T-cell (primary cell): Measurements from ENCODE around the gene SPPL3. TPM values are rescaled to one million over a fixed set of nuclear protein-coding genes. Genes with fewer than 3 reads are reported as not detected.
"Not testable (repeated sequence)": the region's sequence is repeated elsewhere in the genome, so short reads cannot be mapped to it uniquely, and the experiment has no call there.

Experiments used
- ATAC-seq, 4 experiments: fragments of 200-7000 bp in 3 of 4; fragments of 150-1000 bp in 1 of 4; cut with Tn5 transposase; replicated peaks in 1 of 4; 1 replicate in 3 of 4; 2 replicates in 1 of 4; pipeline ENCODE4 v1.10.0; 2021; ENCODE audit warnings: moderate library complexity in 3 of 4, mild to moderate bottlenecking in 2 of 4, moderate number of reproducible peaks in 1 of 4
- CTCF ChIA-PET, 2 donors: fragments of 300-600 bp; sonication (Branson Sonifier 250); formaldehyde crosslinking; loops; one replicate each; lab custom pipeline; 2022; ENCODE audit warnings: antibody characterized with exemption in 2 of 2; lab: Charles Lee
- POLR2A ChIA-PET, 2 donors: fragments of 300-600 bp; sonication (Branson Sonifier 250); formaldehyde crosslinking; loops; one replicate each; lab custom pipeline; 2022; ENCODE audit warnings: antibody characterized with exemption in 2 of 2; lab: Charles Lee
- DNase-seq, 35 experiments: peaks; one replicate each; pipeline versions ENCODE4 v3.0.0 to v3.0.0-alpha.2; 2013 to 2023
- H3K27ac ChIP-seq: one replicate; pipeline ENCODE4 v1.5.1; 2013; ENCODE audit warnings: low read length
- H3K27me3 ChIP-seq, 2 experiments: replicated peaks in 1 of 2; 1 replicate in 1 of 2; 2 replicates in 1 of 2; pipeline versions ENCODE4 v1.6.1 to v1.7.0; 2013; ENCODE audit warnings: low read length in 1 of 2, mixed read lengths in 1 of 2; ENCODE audit not compliant: control insufficient read depth in 2 of 2, insufficient read depth in 2 of 2; ENCODE audit errors: extremely low read depth in 1 of 2
- H3K36me3 ChIP-seq, 2 donors: 1 replicate in 1 of 2; 2 replicates in 1 of 2; pipeline versions ENCODE4 v1.6.1 to v1.7.0; 2013; ENCODE audit warnings: low read length in 1 of 2; ENCODE audit not compliant: control insufficient read depth in 2 of 2, insufficient read depth in 1 of 2; ENCODE audit errors: extremely low read depth in 1 of 2
- H3K4me1 ChIP-seq, 2 experiments: 1 replicate in 1 of 2; 2 replicates in 1 of 2; pipeline versions ENCODE4 v1.6.1 to v1.7.0; 2013; ENCODE audit warnings: low read length in 2 of 2, mixed read lengths in 1 of 2; ENCODE audit not compliant: insufficient read depth in 2 of 2, control insufficient read depth in 1 of 2; ENCODE audit errors: extremely low read depth in 1 of 2
- H3K4me3 ChIP-seq, 2 donors: 1 replicate in 1 of 2; 2 replicates in 1 of 2; pipeline versions ENCODE4 v1.5.1 to v1.7.0; 2013; ENCODE audit warnings: mild to moderate bottlenecking in 2 of 2, low read length in 1 of 2, moderate library complexity in 1 of 2; ENCODE audit not compliant: control insufficient read depth in 1 of 2; ENCODE audit errors: extremely low read depth in 1 of 2
- H3K9me3 ChIP-seq: 2 replicates; pipeline ENCODE4 v1.7.0; 2013
- H3K27ac Mint-ChIP-seq, 2 donors: one replicate each; pipeline ENCODE4 v1.8.0; 2020 to 2021; ENCODE audit warnings: mild to moderate bottlenecking in 2 of 2, mixed read lengths in 2 of 2
- H3K27me3 Mint-ChIP-seq, 2 donors: one replicate each; pipeline ENCODE4 v1.8.0; 2021 to 2022; ENCODE audit warnings: mixed read lengths in 2 of 2
- H3K36me3 Mint-ChIP-seq: one replicate; pipeline ENCODE4 v1.8.0; 2021; ENCODE audit warnings: mixed read lengths
- H3K4me1 Mint-ChIP-seq, 3 donors: one replicate each; pipeline ENCODE4 v1.8.0; 2020 to 2022; ENCODE audit warnings: mixed read lengths in 3 of 3, mild to moderate bottlenecking in 1 of 3
- H3K4me3 Mint-ChIP-seq, 3 donors: one replicate each; pipeline ENCODE4 v1.8.0; 2020 to 2022; ENCODE audit warnings: mild to moderate bottlenecking in 3 of 3, mixed read lengths in 3 of 3, moderate library complexity in 3 of 3
- H3K9me3 Mint-ChIP-seq, 3 donors: one replicate each; pipeline ENCODE4 v1.8.0; 2020 to 2022; ENCODE audit warnings: mixed read lengths in 3 of 3
- WGBS: methylation state at CpG from one replicate; pipeline ENCODE4 v1.1.5; 2013; ENCODE audit warnings: missing lambda C conversion rate; ENCODE audit not compliant: insufficient coverage; 5-methylcytosine and 5-hydroxymethylcytosine counted together
- total RNA-seq, 35 experiments: library from RNA in 6 of 35; stranded (reverse) in 6 of 35; fragments of 120-200 nt in 1 of 35; gene quantifications; one replicate each; pipeline versions ENCODE4 v1.2.1 to v1.2.4 and lab custom pipeline; 2013 to 2026

Gene SPPL3
- total RNA-seq, 5 donors from 2014 or later (not counting 1 experiment from before 2014, with no cell fraction given): 36.5 to 46.6 (median 41.8) TPM

DNA sequence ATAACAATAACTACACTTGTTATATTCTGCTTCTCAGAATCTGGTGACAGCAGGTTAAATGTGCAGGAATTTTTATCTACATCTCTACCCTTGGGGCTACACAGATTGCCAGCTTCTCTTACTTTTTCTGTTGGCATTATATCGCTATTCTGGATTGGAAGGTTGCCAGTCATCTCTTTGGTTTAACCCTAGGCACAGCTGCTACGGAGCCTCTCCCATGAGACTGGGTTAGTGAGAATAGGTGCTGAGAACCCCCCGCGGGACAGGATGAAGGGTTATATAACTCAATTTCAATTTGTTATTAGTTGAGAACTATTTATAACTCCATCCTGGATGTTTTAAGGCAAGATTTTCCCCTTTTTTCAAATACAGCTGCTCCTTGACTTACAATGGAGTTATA, 105.5 kb downstream of the SPPL3 start:
- peaks cover 0 to 8% of the 10 kb centered on the region in 2 experiments for H3K4me1 ChIP-seq
- WGBS: no CpG with 5 or more reads among the region's 4 CpGs
- H3K36me3 ChIP-seq: peaks cover 0 to 3% of the 10 kb centered on the region in 2 donors
- Mint-ChIP-seq H3K36me3 (peaks cover 52% of the 10 kb centered on the region), H3K27me3 (no peaks in the 10 kb centered on the region), H3K9me3 (peaks cover 12 to 24% (median 15%) of the 10 kb centered on the region in 3 donors), H3K4me3 (no peak overlapping the region), H3K27ac (no peak overlapping the region), H3K4me1 (peaks cover 42 to 56% (median 51%) of the 10 kb centered on the region in 3 donors)
- H3K9me3 ChIP-seq: no peaks in the 10 kb centered on the region
- ChIA-PET POLR2A (no interaction called here), CTCF (interaction anchor here in 1 of 2 donors (0.6 kb wide), 1 partner anchor 218 kb away, joined by 3 read pairs; the partner anchor contains the start of gene POP5)
- no peaks in the 10 kb centered on the region for H3K27me3 ChIP-seq
- DNase-seq: no peak
- no peak for ATAC-seq
- H3K4me3 ChIP-seq: no peak overlapping the region
- H3K27ac ChIP-seq: no peak overlapping the region

DNA sequence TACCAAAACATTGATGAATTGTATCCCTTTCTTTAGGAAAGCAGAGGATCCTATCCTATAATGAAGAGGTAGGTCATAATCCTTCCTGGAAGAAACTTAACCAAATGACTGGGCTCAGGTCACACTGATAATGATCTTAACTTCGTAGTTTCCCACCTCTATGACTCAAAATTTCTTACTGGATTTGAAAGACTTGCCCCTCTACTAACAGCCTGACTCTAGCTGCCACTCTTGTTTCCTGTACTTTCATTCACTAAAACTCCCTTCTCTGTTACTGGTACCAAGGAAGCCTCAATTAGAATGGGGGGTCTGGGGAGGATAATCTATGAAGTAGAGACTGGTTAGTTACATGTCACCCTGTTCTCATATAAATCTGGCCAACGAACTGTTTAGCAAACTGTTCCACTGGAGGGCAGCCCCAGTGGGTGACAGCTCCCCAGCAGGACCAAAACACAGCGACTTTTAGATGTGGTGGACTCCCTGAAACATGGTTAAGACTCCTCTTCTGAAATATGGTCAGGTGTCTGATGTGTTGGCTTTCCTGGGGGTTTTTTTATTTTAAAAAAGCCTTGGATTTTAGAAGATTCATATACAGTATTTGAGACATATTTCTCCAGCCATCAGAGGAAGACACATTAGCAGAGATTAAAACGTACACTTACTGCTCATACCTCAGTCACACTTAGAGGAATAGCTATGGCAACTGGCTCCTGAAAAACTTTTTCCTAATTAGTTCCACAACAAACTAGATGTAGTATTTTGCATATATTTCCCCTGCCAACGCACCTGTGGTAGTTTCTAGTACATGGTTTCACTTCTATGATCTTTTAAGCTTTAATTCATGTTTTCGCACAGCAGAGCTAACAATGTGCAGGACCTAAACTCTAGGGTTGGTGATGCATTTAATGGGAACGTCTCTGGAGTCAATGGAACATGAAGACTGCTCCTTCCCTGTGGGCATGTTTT, 106.2 kb downstream of the SPPL3 start:
- DNase-seq (no peak), ATAC-seq (no peak)
- 28% methylated on average over 3 of the region's 7 CpGs for WGBS
- CTCF ChIA-PET: interaction anchor here in 1 of 2 donors (0.6 kb wide), 1 partner anchor 217 kb away, joined by 3 read pairs; the partner anchor contains the start of gene POP5
- no peaks in the 10 kb centered on the region for H3K9me3 ChIP-seq
- H3K9me3 Mint-ChIP-seq: peaks cover 12 to 27% (median 15%) of the 10 kb centered on the region in 3 donors
- POLR2A ChIA-PET: no interaction called here
- H3K4me3 ChIP-seq: no peak overlapping the region
- no peak overlapping the region for H3K27ac ChIP-seq
- H3K27me3 ChIP-seq: no peaks in the 10 kb centered on the region
- H3K36me3 Mint-ChIP-seq: peaks cover 53% of the 10 kb centered on the region
- peaks cover 42 to 55% (median 47%) of the 10 kb centered on the region in 3 donors for H3K4me1 Mint-ChIP-seq
- H3K4me3 Mint-ChIP-seq: no peak overlapping the region
- peaks cover 3% of the 10 kb centered on the region in 2 donors for H3K36me3 ChIP-seq
- H3K27ac Mint-ChIP-seq: no peak overlapping the region
- peaks cover 0 to 4% of the 10 kb centered on the region in 2 experiments for H3K4me1 ChIP-seq
- H3K27me3 Mint-ChIP-seq: no peaks in the 10 kb centered on the region

GRCh38 chr12:120795441-120796178, 108.5 kb downstream of the SPPL3 start:
- Histone ChIP-seq H3K27ac (no peak overlapping the region), H3K36me3 (peaks cover 3% of the 10 kb centered on the region in 2 donors), H3K9me3 (no peaks in the 10 kb centered on the region), H3K27me3 (no peaks in the 10 kb centered on the region), H3K4me3 (no peak overlapping the region), H3K4me1 (peaks cover 0 to 2% of the 10 kb centered on the region in 2 experiments)
- CTCF ChIA-PET: no interaction called here
- DNase-seq (no peak), ATAC-seq (no peak)
- Mint-ChIP-seq H3K9me3 (peaks cover 12 to 27% (median 15%) of the 10 kb centered on the region in 3 donors), H3K27ac (no peak overlapping the region), H3K27me3 (no peaks in the 10 kb centered on the region), H3K4me3 (no peak overlapping the region), H3K36me3 (peaks cover 55% of the 10 kb centered on the region), H3K4me1 (peaks cover 37 to 42% (median 41%) of the 10 kb centered on the region in 3 donors)
- POLR2A ChIA-PET: interaction anchor here in 1 of 2 donors (0.8 kb wide), 1 partner anchor 661 kb away, joined by 3 read pairs; no protein-coding TSS in a partner anchor
- WGBS: no CpG with 5 or more reads among the region's 4 CpGs

- ATAC-seq: no peak
- Mint-ChIP-seq H3K27me3 (no peaks in the 10 kb centered on the region), H3K36me3 (peaks cover 60% of the 10 kb centered on the region), H3K4me1 (peaks cover 26 to 30% (median 30%) of the 10 kb centered on the region in 3 donors), H3K27ac (no peak overlapping the region), H3K9me3 (peaks cover 12 to 27% (median 15%) of the 10 kb centered on the region in 3 donors), H3K4me3 (no peak overlapping the region)
- POLR2A ChIA-PET: interaction anchor here in 1 of 2 donors (0.6 kb wide), 1 partner anchor 786 kb away, joined by 10 read pairs; no protein-coding TSS in a partner anchor
- DNase-seq: no peak
- peaks cover 3% of the 10 kb centered on the region in 2 donors for H3K36me3 ChIP-seq
- no peak overlapping the region for H3K27ac ChIP-seq
- no CpG with 5 or more reads among the region's 1 CpG for WGBS
- CTCF ChIA-PET: no interaction called here
- no peaks in the 10 kb centered on the region for H3K27me3 ChIP-seq
- H3K4me3 ChIP-seq: no peak overlapping the region
- H3K4me1 ChIP-seq: no peaks in the 10 kb centered on the region
- H3K9me3 ChIP-seq: no peaks in the 10 kb centered on the region
Observed at GRCh38 chr12:120793357-120793756, 110.8 kb downstream of the SPPL3 start.

- H3K36me3 ChIP-seq: not testable (repeated sequence)
Observed at GRCh38 chr12:120792456-120792855, 111.7 kb downstream of the SPPL3 start.

More at GRCh38 chr12:120792456-120792855, 111.7 kb downstream of the SPPL3 start:
- H3K4me1 Mint-ChIP-seq: peaks cover 20 to 38% (median 27%) of the 10 kb centered on the region in 3 donors
- H3K27me3 ChIP-seq, H3K27me3 Mint-ChIP-seq, ATAC-seq, H3K9me3 ChIP-seq, DNase-seq, CTCF ChIA-PET, H3K27ac ChIP-seq, H3K4me3 ChIP-seq, H3K4me3 Mint-ChIP-seq, H3K4me1 ChIP-seq: not testable (repeated sequence)
- WGBS: 93% methylated on average over 7 of the region's 9 CpGs
- POLR2A ChIA-PET: interaction anchor here in 1 of 2 donors (0.7 kb wide), 1 partner anchor 1342 kb away, joined by 11 read pairs; no protein-coding TSS in a partner anchor
- peaks cover 54% of the 10 kb centered on the region for H3K36me3 Mint-ChIP-seq
- H3K9me3 Mint-ChIP-seq: peaks cover 12 to 25% (median 15%) of the 10 kb centered on the region in 3 donors
- peak overlapping the region in 1 of 2 donors; percentile 62 for H3K27ac Mint-ChIP-seq
